Hepatocyte (in vitro differentiated cells): ENCODE results near the gene NCOA4. TPM values are rescaled to one million over a fixed set of nuclear protein-coding genes. Genes with fewer than 3 reads are reported as not detected.
A peak's percentile ranks its signal among the peaks of the same experiment; 100 is the strongest.

Experiments
- DNase-seq: peaks from one replicate; pipeline ENCODE4 v3.0.0-alpha.2; 2016; ENCODE audit warnings: low spot score
- H2AFZ ChIP-seq: fragments of 200-600 bp; sonication (generic); 2 replicates; pipeline ENCODE4 v1.6.0; 2016; ENCODE audit warnings: antibody characterized with exemption, mild to moderate bottlenecking
- H3K27ac ChIP-seq: fragments of 200-600 bp; sonication (generic); 2 replicates; pipeline ENCODE4 v1.5.1; 2016; ENCODE audit warnings: mild to moderate bottlenecking
- H3K27me3 ChIP-seq: fragments of 200-600 bp; sonication (generic); 2 replicates; pipeline ENCODE4 v1.6.1; 2016
- H3K36me3 ChIP-seq: fragments of 200-600 bp; sonication (generic); replicated peaks from 2 replicates; pipeline ENCODE4 v1.5.1; 2016; ENCODE audit warnings: low read depth; ENCODE audit not compliant: insufficient read depth
- H3K4me1 ChIP-seq: fragments of 200-600 bp; sonication (generic); 2 replicates; pipeline ENCODE4 v1.5.1; 2016; ENCODE audit warnings: mild to moderate bottlenecking, moderate library complexity; ENCODE audit not compliant: insufficient read depth
- H3K4me2 ChIP-seq: fragments of 200-600 bp; sonication (generic); 2 replicates; pipeline ENCODE4 v1.6.0; 2016
- H3K4me3 ChIP-seq: fragments of 200-600 bp; sonication (generic); 2 replicates; pipeline ENCODE4 v1.5.1; 2016; ENCODE audit warnings: mild to moderate bottlenecking
- H3K79me2 ChIP-seq: fragments of 200-600 bp; sonication (generic); 2 replicates; pipeline ENCODE4 v1.6.0; 2017; ENCODE audit warnings: mild to moderate bottlenecking
- H3K9me2 ChIP-seq: fragments of 200-600 bp; sonication (generic); replicated peaks from 2 replicates; pipeline ENCODE4 v1.6.0; 2017; ENCODE audit warnings: mild to moderate bottlenecking; ENCODE audit not compliant: insufficient read depth
- H3K9me3 ChIP-seq: fragments of 200-600 bp; sonication (generic); 2 replicates; pipeline ENCODE4 v1.5.1; 2016; ENCODE audit warnings: low read depth, mild to moderate bottlenecking
- H4K20me1 ChIP-seq: fragments of 200-600 bp; sonication (generic); 2 replicates; pipeline ENCODE4 v1.6.0; 2016; ENCODE audit warnings: mild to moderate bottlenecking; ENCODE audit not compliant: insufficient read depth, poor library complexity, severe bottlenecking
- EZH2 ChIP-seq: fragments of 200-600 bp; sonication (generic); IDR thresholded peaks from 2 replicates; pipeline ENCODE4 v1.6.1; 2016; ENCODE audit warnings: antibody characterized with exemption, mild to moderate bottlenecking, borderline replicate concordance
- EZH2phosphoT487 ChIP-seq: fragments of 200-600 bp; sonication (generic); IDR thresholded peaks from one replicate; pipeline ENCODE4 v1.6.1; 2018; ENCODE audit warnings: antibody characterized with exemption, mild to moderate bottlenecking, low read depth, moderate library complexity; ENCODE audit not compliant: unreplicated experiment, severe bottlenecking
- WGBS: methylation state at CpG from one replicate; pipeline ENCODE4 v1.1.6; 2016; ENCODE audit warnings: low lambda C conversion rate; ENCODE audit errors: missing lambda C conversion rate; 5-methylcytosine and 5-hydroxymethylcytosine counted together
- polyA plus RNA-seq: library from polyadenylated mRNA; unstranded; fragments of >200 nt; fragmentation: Nextera tagmentation; extraction: Ambion mirVana; gene quantifications from 2 replicates; pipeline ENCODE4 v1.2.1, GENCODE V29; 2016
- total RNA-seq: library from RNA; depleted of rRNA; stranded (reverse); fragments of >200 nt; gene quantifications from 2 replicates; pipeline ENCODE4 v1.2.3, GENCODE V29; 2014
- TF ChIP-seq, protein P1 (sequence below): fragments of 200-600 bp; sonication (generic); IDR thresholded peaks from 2 replicates; pipeline ENCODE4 v1.5.1; 2016; ENCODE audit warnings: antibody characterized with exemption, mild to moderate bottlenecking; ENCODE audit not compliant: poor library complexity

The NCOA4 gene
- total and polyA plus RNA-seq, 2 experiments from 2014 or later = 81.8 to 171 TPM

DNA sequence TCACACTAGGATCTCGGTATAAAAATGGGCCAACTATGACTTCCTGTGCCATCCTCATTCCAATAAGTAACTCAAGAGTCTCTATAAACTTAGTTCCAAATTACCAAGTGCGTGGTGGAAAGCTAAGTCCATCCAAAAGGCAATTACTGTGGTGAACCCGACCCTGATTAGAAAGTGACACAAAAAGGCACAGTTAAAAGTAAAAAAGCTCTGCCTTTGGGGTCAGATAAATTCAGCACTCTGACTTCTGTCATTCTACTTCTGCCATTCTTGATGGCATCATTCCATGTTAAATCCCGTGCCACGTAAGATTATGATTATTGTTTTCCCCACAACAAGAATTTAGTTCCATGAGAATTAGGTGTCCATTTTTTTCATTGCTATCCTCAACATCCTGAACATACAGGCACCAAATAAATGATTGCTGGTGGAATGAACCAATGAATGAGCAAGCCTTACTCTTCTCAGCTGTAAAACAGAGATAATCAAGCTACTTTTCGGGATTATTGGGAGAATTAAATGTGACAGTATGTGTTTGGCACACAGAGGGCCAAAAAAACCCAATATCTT, 877 bp downstream of the NCOA4 start:
- Histone ChIP-seq H2AFZ (peak overlapping the region; percentile 17), H3K4me2 (peak overlapping the region; percentile 93), H3K27ac (peak overlapping the region; percentile 96), H3K27me3 (no peaks in the 10 kb centered on the region), H3K4me3 (peak overlapping the region; percentile 89), H3K9me3 (no peaks in the 10 kb centered on the region), H3K79me2 (peaks cover 53% of the 10 kb centered on the region), H3K4me1 (peaks cover 14% of the 10 kb centered on the region), H3K36me3 (no peaks in the 10 kb centered on the region), H4K20me1 (peaks cover 37% of the 10 kb centered on the region), H3K9me2 (no peaks in the 10 kb centered on the region)
- DNase-seq = no peak
- no peak for TF ChIP-seq EZH2
- no peak for TF ChIP-seq EZH2phosphoT487
- TF ChIP-seq, protein P1, sequence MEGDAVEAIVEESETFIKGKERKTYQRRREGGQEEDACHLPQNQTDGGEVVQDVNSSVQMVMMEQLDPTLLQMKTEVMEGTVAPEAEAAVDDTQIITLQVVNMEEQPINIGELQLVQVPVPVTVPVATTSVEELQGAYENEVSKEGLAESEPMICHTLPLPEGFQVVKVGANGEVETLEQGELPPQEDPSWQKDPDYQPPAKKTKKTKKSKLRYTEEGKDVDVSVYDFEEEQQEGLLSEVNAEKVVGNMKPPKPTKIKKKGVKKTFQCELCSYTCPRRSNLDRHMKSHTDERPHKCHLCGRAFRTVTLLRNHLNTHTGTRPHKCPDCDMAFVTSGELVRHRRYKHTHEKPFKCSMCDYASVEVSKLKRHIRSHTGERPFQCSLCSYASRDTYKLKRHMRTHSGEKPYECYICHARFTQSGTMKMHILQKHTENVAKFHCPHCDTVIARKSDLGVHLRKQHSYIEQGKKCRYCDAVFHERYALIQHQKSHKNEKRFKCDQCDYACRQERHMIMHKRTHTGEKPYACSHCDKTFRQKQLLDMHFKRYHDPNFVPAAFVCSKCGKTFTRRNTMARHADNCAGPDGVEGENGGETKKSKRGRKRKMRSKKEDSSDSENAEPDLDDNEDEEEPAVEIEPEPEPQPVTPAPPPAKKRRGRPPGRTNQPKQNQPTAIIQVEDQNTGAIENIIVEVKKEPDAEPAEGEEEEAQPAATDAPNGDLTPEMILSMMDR = no peak
- 33% methylated on average over 6 of the region's 6 CpGs for WGBS

DNA sequence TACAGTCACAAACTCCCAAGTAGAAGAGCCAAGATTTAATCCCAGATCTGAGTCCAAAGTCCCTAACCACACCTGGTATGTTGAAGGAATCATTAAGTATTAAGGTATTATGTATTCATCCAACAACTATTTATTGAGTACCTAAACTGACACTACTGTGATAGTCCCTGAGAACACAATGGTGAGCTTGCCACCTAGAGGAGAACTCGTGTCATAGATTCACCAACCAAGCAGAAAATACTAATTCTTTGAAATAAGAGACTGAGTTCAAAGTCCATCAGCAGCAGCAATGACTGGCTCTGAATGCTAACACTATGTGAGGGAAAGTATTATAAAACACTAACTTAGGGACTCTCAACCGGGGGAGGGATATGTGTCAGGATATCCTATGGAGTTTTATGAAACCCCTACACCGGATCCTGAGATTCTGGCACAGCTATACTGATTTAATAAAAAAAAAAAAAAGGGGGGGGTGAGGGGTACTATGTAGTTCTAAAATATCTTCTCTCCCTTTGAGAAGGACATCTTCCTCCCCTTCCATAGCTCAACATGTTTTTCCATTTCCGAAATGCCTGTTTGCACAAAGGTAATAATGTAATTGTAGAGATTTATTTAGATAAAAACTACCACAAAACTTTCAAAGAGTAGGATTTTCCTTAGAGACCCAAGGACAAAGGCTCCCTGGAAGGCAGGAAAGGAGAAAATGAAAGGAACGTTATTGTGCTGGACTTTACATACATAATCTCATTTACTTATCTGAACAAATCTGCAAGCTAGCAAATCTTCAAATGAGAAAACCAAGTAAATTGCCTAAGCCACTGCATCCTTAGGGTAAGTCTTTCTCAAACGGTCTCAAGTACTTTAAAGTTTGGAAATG, 1.6 kb downstream of the NCOA4 start:
- H3K9me2 ChIP-seq = no peaks in the 10 kb centered on the region
- peak overlapping the region; percentile 96 for H3K27ac ChIP-seq
- H3K4me2 ChIP-seq = peak overlapping the region; percentile 93
- H3K36me3 ChIP-seq = no peaks in the 10 kb centered on the region
- H3K9me3 ChIP-seq = no peaks in the 10 kb centered on the region
- no peaks in the 10 kb centered on the region for H3K27me3 ChIP-seq
- H4K20me1 ChIP-seq = peaks cover 44% of the 10 kb centered on the region
- 19% methylated on average over 6 of the region's 6 CpGs for WGBS
- peak overlapping the region; percentile 89 for H3K4me3 ChIP-seq
- DNase-seq = peak; percentile 83
- no peak overlapping the region for H2AFZ ChIP-seq
- TF ChIP-seq EZH2phosphoT487 (no peak), EZH2 (no peak)
- TF ChIP-seq, protein P1 = peak; percentile 72
- peaks cover 60% of the 10 kb centered on the region for H3K79me2 ChIP-seq
- peaks cover 19% of the 10 kb centered on the region for H3K4me1 ChIP-seq

- Histone ChIP-seq H3K4me3 (no peak overlapping the region), H2AFZ (no peak overlapping the region), H3K79me2 (peaks cover 82% of the 10 kb centered on the region), H3K27ac (no peak overlapping the region), H3K4me2 (peak overlapping the region; percentile 23), H3K9me3 (no peaks in the 10 kb centered on the region), H4K20me1 (peaks cover 69% of the 10 kb centered on the region), H3K27me3 (no peaks in the 10 kb centered on the region), H3K4me1 (peaks cover 27% of the 10 kb centered on the region), H3K9me2 (no peaks in the 10 kb centered on the region), H3K36me3 (no peaks in the 10 kb centered on the region)
- DNase-seq = no peak
- TF ChIP-seq EZH2 (no peak), EZH2phosphoT487 (no peak)
- TF ChIP-seq, protein P1 = no peak
Measured at GRCh38 chr10:46026106-46026505, 4.3 kb downstream of the NCOA4 start.
